MCF 10A (cell line): ENCODE measurements around the gene ULBP3. TPM values are rescaled to one million over a fixed set of nuclear protein-coding genes. Genes with fewer than 3 reads are reported as not detected.

Experiments
- BruUV-seq: library from RNA; stranded (reverse); fragments of 400-500 nt; replicated peaks from 2 replicates; lab custom pipeline; 2021; lab: Mats Ljungman, UMichigan
- CTCF ChIA-PET: fragments of 300-600 bp; sonication (Branson Sonifier 250); formaldehyde crosslinking; extraction: SDS; loops from one replicate; lab custom pipeline; 2021; ENCODE audit warnings: antibody characterized with exemption, inconsistent platforms; lab: Yijun Ruan, JAX
- POLR2A ChIA-PET: fragments of 300-600, 350-650 bp; sonication (Branson Sonifier 250); formaldehyde crosslinking; extraction: SDS; loops from one replicate; lab custom pipeline; 2020; ENCODE audit warnings: antibody characterized with exemption, inconsistent platforms; lab: Yijun Ruan, JAX
- DNase-seq: peaks from one replicate; pipeline ENCODE4 v3.0.0-alpha.2; 2018; ENCODE audit not compliant: unreplicated experiment
- H3K27ac Mint-ChIP-seq: one replicate; pipeline ENCODE4 v1.8.0; 2022; ENCODE audit warnings: mild to moderate bottlenecking, low read depth, mixed read lengths; ENCODE audit not compliant: unreplicated experiment
- H3K27me3 Mint-ChIP-seq: one replicate; pipeline ENCODE4 v1.8.0; 2022; ENCODE audit warnings: mixed read lengths; ENCODE audit not compliant: insufficient read depth, unreplicated experiment
- H3K36me3 Mint-ChIP-seq: one replicate; pipeline ENCODE4 v1.8.0; 2022; ENCODE audit warnings: mild to moderate bottlenecking, moderate library complexity, mixed read lengths; ENCODE audit not compliant: insufficient read depth, unreplicated experiment
- H3K4me1 Mint-ChIP-seq: one replicate; pipeline ENCODE4 v1.8.0; 2022; ENCODE audit warnings: mixed read lengths; ENCODE audit not compliant: insufficient read depth, unreplicated experiment
- H3K4me3 Mint-ChIP-seq: one replicate; pipeline ENCODE4 v1.8.0; 2022; ENCODE audit warnings: mild to moderate bottlenecking, moderate library complexity, mixed read lengths; ENCODE audit not compliant: unreplicated experiment
- H3K9me3 Mint-ChIP-seq: one replicate; pipeline ENCODE4 v1.8.0; 2022; ENCODE audit warnings: mixed read lengths; ENCODE audit not compliant: unreplicated experiment
- CTCF ChIP-seq: fragments of 200-600 bp; IDR thresholded peaks from one replicate; pipeline ENCODE4 v1.8.0; 2022; ENCODE audit warnings: antibody characterized with exemption, mild to moderate bottlenecking; ENCODE audit not compliant: unreplicated experiment
- intact Hi-C: fragments of 100-400 bp; cut with micrococcal nuclease; formaldehyde crosslinking; loops from 2 replicates; pipeline ENCODE4 v1.14.1; 2022
- total RNA-seq: library from RNA; stranded (reverse); gene quantifications from 2 replicates; pipeline ENCODE4 v1.2.3, GENCODE V29; 2022

The ULBP3 gene
- total RNA-seq, 1 experiment from 2014 or later: 4.9 TPM

DNA sequence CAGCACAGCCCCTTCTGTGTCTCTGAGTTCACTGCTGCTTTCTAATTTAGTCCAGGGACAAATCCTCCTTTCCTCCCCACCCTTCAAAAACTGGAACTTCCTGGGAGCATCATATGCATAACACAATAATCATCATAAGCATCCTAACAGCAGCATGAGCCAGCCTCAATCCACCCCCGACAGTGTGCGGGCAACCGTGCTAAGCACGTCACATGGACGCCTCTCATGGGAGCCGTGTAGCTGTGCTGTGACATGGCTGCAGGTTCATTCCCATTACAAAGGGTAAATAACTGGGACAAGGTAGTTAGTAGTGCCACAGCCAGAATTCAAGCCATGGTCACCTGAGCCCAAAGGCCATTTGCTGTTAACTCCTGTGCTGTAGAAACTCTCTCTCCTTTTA is 24.5 kb upstream of the ULBP3 start:
- H3K36me3 Mint-ChIP-seq: no peaks in the 10 kb centered on the region
- ChIA-PET CTCF (interaction anchor here (0.5 to 1.3 kb wide), 2 partner anchors 11 to 118 kb away, joined by 3 read pairs; no protein-coding TSS in a partner anchor), POLR2A (no interaction called here)
- no peaks in the 10 kb centered on the region for H3K4me1 Mint-ChIP-seq
- H3K9me3 Mint-ChIP-seq: no peaks in the 10 kb centered on the region
- H3K4me3 Mint-ChIP-seq: no peak overlapping the region
- DNase-seq: no peak
- no TSS peak for BruUV-seq
- H3K27ac Mint-ChIP-seq: no peak overlapping the region
- TF ChIP-seq CTCF: no peak
- intact Hi-C loops: no loop called here
- H3K27me3 Mint-ChIP-seq: peaks cover 15% of the 10 kb centered on the region

DNA sequence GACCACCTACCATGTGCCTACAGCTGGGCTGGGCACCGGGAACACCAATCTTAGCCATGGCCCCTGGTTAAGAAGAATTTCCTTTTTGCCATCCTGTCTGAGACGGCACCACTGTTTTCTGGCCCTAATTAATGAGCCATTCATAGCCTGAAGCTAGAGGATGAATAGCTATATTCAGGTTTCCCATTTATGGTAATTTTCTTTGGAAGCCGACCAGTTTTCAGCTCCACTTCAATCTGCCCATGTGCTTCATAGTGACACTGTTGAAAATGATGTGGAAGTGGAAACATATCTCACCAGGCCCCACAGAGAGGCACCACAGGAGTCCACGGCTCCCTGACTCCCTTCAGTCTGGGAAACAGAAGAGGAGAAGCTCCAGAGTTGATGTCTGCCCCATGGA is 22.6 kb upstream of the ULBP3 start:
- BruUV-seq: no TSS peak
- intact Hi-C loops: no loop called here
- TF ChIP-seq CTCF: no peak
- no peak overlapping the region for H3K27ac Mint-ChIP-seq
- H3K36me3 Mint-ChIP-seq: no peaks in the 10 kb centered on the region
- POLR2A ChIA-PET: no interaction called here
- no peak for DNase-seq
- no peaks in the 10 kb centered on the region for H3K4me1 Mint-ChIP-seq
- H3K9me3 Mint-ChIP-seq: no peaks in the 10 kb centered on the region
- CTCF ChIA-PET: interaction anchor here (0.6 to 1.4 kb wide), 10 partner anchors 9 to 304 kb away, joined by 3 to 12 read pairs (median 4); no protein-coding TSS in a partner anchor
- H3K4me3 Mint-ChIP-seq: no peak overlapping the region
- H3K27me3 Mint-ChIP-seq: peaks cover 15% of the 10 kb centered on the region

- H3K27ac Mint-ChIP-seq: no peak overlapping the region
- H3K4me3 Mint-ChIP-seq: no peak overlapping the region
- no peaks in the 10 kb centered on the region for H3K4me1 Mint-ChIP-seq
- peaks cover 7% of the 10 kb centered on the region for H3K27me3 Mint-ChIP-seq
- CTCF ChIA-PET: interaction anchor here (1.0 to 1.9 kb wide), 2 partner anchors 10 to 305 kb away, joined by 4 to 7 read pairs; no protein-coding TSS in a partner anchor
- POLR2A ChIA-PET: interaction anchor here (1.0 kb wide), 1 partner anchor 51 kb away, joined by 3 read pairs; no protein-coding TSS in a partner anchor
- no peak for TF ChIP-seq CTCF
- DNase-seq: no peak
- no TSS peak for BruUV-seq
- H3K36me3 Mint-ChIP-seq: no peaks in the 10 kb centered on the region
- no peaks in the 10 kb centered on the region for H3K9me3 Mint-ChIP-seq
- intact Hi-C loops: no loop called here
Measured at GRCh38 chr6:150090328-150090727, 21.4 kb upstream of the ULBP3 start.

GRCh38 chr6:150088481-150089154 is 19.7 kb upstream of the ULBP3 start:
- BruUV-seq: no TSS peak
- CTCF ChIA-PET: interaction anchor here (0.6 to 1.9 kb wide), 4 partner anchors 8 to 731 kb away, joined by 3 to 7 read pairs (median 4); no protein-coding TSS in a partner anchor

More at GRCh38 chr6:150088481-150089154, 19.7 kb upstream of the ULBP3 start:
- no peaks in the 10 kb centered on the region for H3K36me3 Mint-ChIP-seq
- intact Hi-C loops: no loop called here
- peaks cover 5% of the 10 kb centered on the region for H3K27me3 Mint-ChIP-seq
- no peak overlapping the region for H3K4me3 Mint-ChIP-seq
- POLR2A ChIA-PET: no interaction called here
- no peak for TF ChIP-seq CTCF
- no peaks in the 10 kb centered on the region for H3K9me3 Mint-ChIP-seq
- no peaks in the 10 kb centered on the region for H3K4me1 Mint-ChIP-seq
- H3K27ac Mint-ChIP-seq: no peak overlapping the region
- no peak for DNase-seq
